Muscle layer of duodenum (tissue), 2 donors: ENCODE data around the gene CASP8.

Source experiments
- H3K27ac ChIP-seq: one replicate; pipeline ENCODE4 v1.7.0; 2013; ENCODE audit warnings: mild to moderate bottlenecking, low read length
- H3K27me3 ChIP-seq: one replicate; pipeline ENCODE4 v1.7.0; 2013; ENCODE audit warnings: low read depth, mild to moderate bottlenecking, control low read depth, low read length
- H3K36me3 ChIP-seq, 2 donors: one replicate each; pipeline ENCODE4 v1.7.0; 2013; ENCODE audit warnings: low read length in 2 of 2, control low read depth in 1 of 2, mild to moderate bottlenecking in 1 of 2; ENCODE audit not compliant: insufficient read depth in 2 of 2, control insufficient read depth in 1 of 2
- H3K4me1 ChIP-seq, 2 donors: one replicate each; pipeline ENCODE4 v1.7.0; 2013; ENCODE audit warnings: low read length in 2 of 2, mild to moderate bottlenecking in 2 of 2, control low read depth in 1 of 2, moderate library complexity in 1 of 2; ENCODE audit not compliant: insufficient read depth in 2 of 2, control insufficient read depth in 1 of 2
- H3K4me3 ChIP-seq, 2 donors: one replicate each; pipeline ENCODE4 v1.7.0; 2013; ENCODE audit warnings: low read length in 2 of 2, low read depth in 1 of 2, mild to moderate bottlenecking in 1 of 2
- H3K9me3 ChIP-seq, 2 donors: one replicate each; pipeline ENCODE4 v1.7.0; 2013; ENCODE audit warnings: low read length in 2 of 2, control low read depth in 1 of 2, mild to moderate bottlenecking in 1 of 2; ENCODE audit not compliant: control insufficient read depth in 1 of 2
- donor health status: healthy.

Gene CASP8

GRCh38 chr2:201260302-201260800 lies at the start of gene CASP8:
Gene CASP8 (plus strand): TSS chr2:201260536. CDS start chr2:201266487, 5,951 bp downstream.
- Histone ChIP-seq H3K27ac (peak within 1 kb of the TSS; percentile 57), H3K4me1 (peaks cover 3 to 8% of the 10 kb centered on the region in 2 donors), H3K27me3 (no peaks in the 10 kb centered on the region), H3K9me3 (no peaks in the 10 kb centered on the region), H3K4me3 (peak within 1 kb of the TSS; percentile 38 to 70), H3K36me3 (peaks cover 0 to 3% of the 10 kb centered on the region in 2 donors)

GRCh38 chr2:201215963-201216362 lies 44.4 kb upstream of the CASP8 start:
- H3K27me3 ChIP-seq = no peaks in the 10 kb centered on the region
- H3K4me1 ChIP-seq = no peaks in the 10 kb centered on the region
- no peak overlapping the region for H3K4me3 ChIP-seq
- no peaks in the 10 kb centered on the region for H3K9me3 ChIP-seq
- peaks cover 0 to 3% of the 10 kb centered on the region in 2 donors for H3K36me3 ChIP-seq
- no peak overlapping the region for H3K27ac ChIP-seq

DNA sequence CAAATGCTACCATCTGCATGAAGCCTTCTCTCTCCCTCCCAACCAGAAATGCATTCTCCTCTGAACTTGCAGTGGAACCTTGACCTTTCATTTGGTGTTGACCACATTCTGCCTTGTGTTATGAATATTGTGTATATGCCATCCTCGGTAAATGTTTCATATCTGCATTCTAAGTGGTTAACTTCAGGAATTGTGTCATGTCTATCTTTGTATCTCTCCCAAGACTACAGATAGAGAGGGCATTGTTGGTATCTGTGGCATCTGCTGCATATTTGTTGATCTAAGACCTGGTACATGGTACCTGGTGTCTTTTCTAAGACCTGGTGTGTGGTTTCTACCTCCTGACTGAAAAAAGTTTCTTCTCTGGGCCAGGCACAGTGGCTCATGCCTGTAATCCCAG lies 43.4 kb upstream of the CASP8 start:
- Histone ChIP-seq H3K9me3 (no peaks in the 10 kb centered on the region), H3K4me3 (no peak overlapping the region), H3K27me3 (no peaks in the 10 kb centered on the region), H3K27ac (no peak overlapping the region), H3K4me1 (no peaks in the 10 kb centered on the region), H3K36me3 (peaks cover 0 to 3% of the 10 kb centered on the region in 2 donors)

DNA sequence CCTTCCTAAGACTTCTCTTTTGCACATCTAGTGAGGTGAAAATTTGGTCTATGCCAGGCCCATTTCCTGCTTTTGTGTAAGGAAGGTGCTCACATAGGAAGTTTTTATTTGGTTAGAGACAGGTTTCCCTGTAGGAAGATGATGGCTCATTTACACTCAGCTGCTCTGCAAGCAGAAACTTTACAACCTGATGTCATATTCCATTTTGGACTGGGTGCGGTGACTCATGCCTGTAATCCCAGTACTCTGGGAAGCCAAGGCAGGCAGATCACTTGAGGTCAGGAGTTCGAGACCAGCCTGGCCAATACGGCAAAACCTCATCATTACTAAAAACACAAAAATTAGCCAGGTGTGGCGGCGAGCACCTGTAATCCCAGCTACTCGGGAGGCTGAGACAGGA lies 41.6 kb upstream of the CASP8 start:
- peaks cover 0 to 3% of the 10 kb centered on the region in 2 donors for H3K36me3 ChIP-seq
- H3K27me3 ChIP-seq = no peaks in the 10 kb centered on the region
- H3K9me3 ChIP-seq = no peaks in the 10 kb centered on the region
- H3K4me3 ChIP-seq = no peak overlapping the region
- no peaks in the 10 kb centered on the region for H3K4me1 ChIP-seq
- H3K27ac ChIP-seq = no peak overlapping the region

DNA sequence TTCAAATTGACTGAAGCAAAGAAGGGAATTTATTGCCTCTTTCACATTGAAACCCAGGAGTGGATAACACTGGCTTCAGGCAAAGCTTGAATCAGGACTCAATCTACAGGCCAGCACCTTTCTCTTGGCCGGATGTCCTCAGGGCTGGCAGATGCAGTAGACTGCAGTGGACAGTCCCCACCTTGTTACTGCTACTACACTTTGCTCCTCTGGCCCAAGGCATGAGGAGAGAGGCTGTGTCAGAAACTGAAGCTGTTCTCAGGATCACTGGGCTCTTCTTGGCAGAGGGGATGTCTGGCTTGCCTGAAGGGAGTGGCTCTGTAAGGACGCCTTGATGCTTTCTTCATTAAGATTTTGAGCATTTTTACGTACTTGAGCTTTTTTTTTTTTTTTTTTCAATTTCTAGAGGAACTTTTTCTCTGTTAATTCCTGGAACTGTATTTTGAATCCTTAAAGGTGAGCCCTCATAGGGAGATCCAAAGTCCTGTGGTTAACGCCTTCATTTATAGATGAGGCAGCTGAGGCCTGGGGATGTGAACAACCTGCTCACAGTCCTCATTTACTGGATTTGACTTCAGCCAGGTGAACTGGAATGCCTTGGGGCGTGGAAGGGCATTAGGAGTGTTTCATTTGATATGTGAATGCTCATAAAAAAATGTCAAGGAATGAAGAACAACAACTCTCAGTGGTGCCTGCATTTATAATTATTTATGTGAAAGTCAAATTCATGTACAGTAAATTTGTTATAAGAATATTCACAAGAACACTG lies 40.8 kb upstream of the CASP8 start:
- H3K36me3 ChIP-seq = peaks cover 0 to 3% of the 10 kb centered on the region in 2 donors
- H3K9me3 ChIP-seq = no peaks in the 10 kb centered on the region
- H3K4me1 ChIP-seq = no peaks in the 10 kb centered on the region
- no peak overlapping the region for H3K4me3 ChIP-seq
- H3K27ac ChIP-seq = peak overlapping the region; percentile 30
- no peaks in the 10 kb centered on the region for H3K27me3 ChIP-seq

DNA sequence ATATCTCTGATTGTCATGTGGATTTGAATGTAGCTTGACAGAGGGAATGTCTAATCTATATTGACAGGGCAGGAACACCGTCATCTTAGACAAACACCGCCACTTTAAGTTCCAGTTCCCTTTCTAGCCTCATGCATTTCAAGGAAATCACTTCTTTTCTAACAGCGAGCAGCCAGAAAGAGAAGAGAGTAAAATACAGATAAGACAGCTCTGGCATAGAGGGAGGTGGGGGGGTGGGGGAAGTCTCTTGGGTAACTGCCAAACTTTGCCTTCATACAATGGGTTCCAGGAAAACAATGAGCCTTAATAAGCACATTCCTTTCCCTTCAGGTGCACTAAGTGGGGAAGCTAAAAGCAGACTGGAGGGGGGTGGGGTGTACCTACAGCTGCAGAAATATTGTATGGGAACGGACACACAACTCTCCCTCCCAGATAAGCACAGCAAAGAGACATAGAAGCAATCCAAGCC lies 40.2 kb upstream of the CASP8 start:
- Histone ChIP-seq H3K27me3 (no peaks in the 10 kb centered on the region), H3K36me3 (peaks cover 0 to 3% of the 10 kb centered on the region in 2 donors), H3K9me3 (no peaks in the 10 kb centered on the region), H3K4me1 (no peaks in the 10 kb centered on the region), H3K4me3 (no peak overlapping the region), H3K27ac (peak overlapping the region; percentile 53)

- no peaks in the 10 kb centered on the region for H3K27me3 ChIP-seq
- H3K9me3 ChIP-seq = no peaks in the 10 kb centered on the region
- no peak overlapping the region for H3K4me3 ChIP-seq
- peaks cover 0 to 3% of the 10 kb centered on the region in 2 donors for H3K36me3 ChIP-seq
- H3K27ac ChIP-seq = no peak overlapping the region
- no peaks in the 10 kb centered on the region for H3K4me1 ChIP-seq
Observed at GRCh38 chr2:201223089-201224073, 37.0 kb upstream of the CASP8 start.

GRCh38 chr2:201228271-201228911 lies 31.9 kb upstream of the CASP8 start:
- peaks cover 0 to 6% of the 10 kb centered on the region in 2 donors for H3K4me1 ChIP-seq
- no peaks in the 10 kb centered on the region for H3K27me3 ChIP-seq
- no peak overlapping the region for H3K4me3 ChIP-seq
- no peak overlapping the region for H3K27ac ChIP-seq
- no peaks in the 10 kb centered on the region for H3K36me3 ChIP-seq
- H3K9me3 ChIP-seq = no peaks in the 10 kb centered on the region

GRCh38 chr2:201228912-201229290 lies 31.4 kb upstream of the CASP8 start:
- Histone ChIP-seq H3K36me3 (no peaks in the 10 kb centered on the region), H3K4me3 (no peak overlapping the region), H3K27me3 (no peaks in the 10 kb centered on the region), H3K27ac (no peak overlapping the region), H3K4me1 (peaks cover 0 to 6% of the 10 kb centered on the region in 2 donors), H3K9me3 (no peaks in the 10 kb centered on the region)

GRCh38 chr2:201231781-201232466 lies 28.4 kb upstream of the CASP8 start:
- Histone ChIP-seq H3K9me3 (no peaks in the 10 kb centered on the region), H3K4me3 (peak overlapping the region in 1 of 2 donors; percentile 7), H3K27ac (peak overlapping the region; percentile 42), H3K4me1 (peaks cover 0 to 12% of the 10 kb centered on the region in 2 donors), H3K36me3 (no peaks in the 10 kb centered on the region), H3K27me3 (no peaks in the 10 kb centered on the region)
